Activated CD4-positive, alpha-beta T cell treated with anti-CD3 and anti-CD28 coated beads for 36 hours (primary cell): Measurements from ENCODE around the gene SLC25A42. TPM values are rescaled to one million over a fixed set of nuclear protein-coding genes. Genes with fewer than 3 reads are reported as not detected.
"Not testable (repeated sequence)": the region's sequence is repeated elsewhere in the genome, so short reads cannot be mapped to it uniquely, and the experiment has no call there.

Experiments
- ATAC-seq: fragments of 200-7000 bp; cut with Tn5 transposase; one replicate; pipeline ENCODE4 v1.10.0; 2021; ENCODE audit warnings: mild to moderate bottlenecking, moderate library complexity
- CTCF ChIA-PET: fragments of 350-600 bp; sonication (Branson Sonifier 250); formaldehyde crosslinking; loops from one replicate; lab custom pipeline; 2021; ENCODE audit warnings: antibody characterized with exemption; lab: Charles Lee
- POLR2A ChIA-PET: fragments of 350-600 bp; sonication (Branson Sonifier 250); formaldehyde crosslinking; loops from one replicate; lab custom pipeline; 2021; ENCODE audit warnings: antibody characterized with exemption, inconsistent platforms; lab: Charles Lee
- DNase-seq: peaks from one replicate; pipeline ENCODE4 v3.0.0-alpha.2; 2020
- H3K27ac Mint-ChIP-seq: one replicate; pipeline ENCODE4 v1.8.0; 2021; ENCODE audit warnings: mixed read lengths
- H3K27me3 Mint-ChIP-seq: one replicate; pipeline ENCODE4 v1.8.0; 2021; ENCODE audit warnings: mixed read lengths
- H3K36me3 Mint-ChIP-seq: one replicate; pipeline ENCODE4 v1.8.0; 2021; ENCODE audit warnings: low read depth, mixed read lengths
- H3K4me1 Mint-ChIP-seq: one replicate; pipeline ENCODE4 v1.8.0; 2021; ENCODE audit warnings: mixed read lengths
- H3K4me3 Mint-ChIP-seq: one replicate; pipeline ENCODE4 v1.8.0; 2021; ENCODE audit warnings: mild to moderate bottlenecking, moderate library complexity, mixed read lengths
- H3K9me3 Mint-ChIP-seq: one replicate; pipeline ENCODE4 v1.8.0; 2021; ENCODE audit warnings: low read depth, mixed read lengths
- intact Hi-C, 2 experiments: fragments of 100-400 bp; cut with DNase I in 1 of 2; cut with micrococcal nuclease in 1 of 2; formaldehyde crosslinking; loops; one replicate each; pipeline versions ENCODE4 v1.14.2 to v1.15.1; 2022 to 2024; cut with DNase I, micrococcal nuclease
- total RNA-seq, 2 experiments: library from RNA; stranded (reverse); gene quantifications; one replicate each; pipeline ENCODE4 v1.2.3, GENCODE V29; 2021

Gene SLC25A42
- total RNA-seq, 2 experiments from 2014 or later = 10.4 to 10.6 TPM

- H3K9me3 Mint-ChIP-seq = peaks cover 2% of the 10 kb centered on the region
- ChIA-PET CTCF (interaction anchor here (0.9 kb wide), 1 partner anchor 69 kb away, joined by 3 read pairs; no protein-coding TSS in a partner anchor), POLR2A (no interaction called here)
- peaks cover 2% of the 10 kb centered on the region for H3K36me3 Mint-ChIP-seq
- no peak overlapping the region for H3K4me3 Mint-ChIP-seq
- ATAC-seq = no peak
- intact Hi-C loops = loop anchor here (1.0 to 2.0 kb wide), 7 partner anchors 35 to 503 kb away; partner anchors contain the start of genes KLHL26 (in 1 of the 2) and SLC25A42 (in 1 of the 2)
- no peaks in the 10 kb centered on the region for H3K27me3 Mint-ChIP-seq
- H3K27ac Mint-ChIP-seq = no peak overlapping the region
- H3K4me1 Mint-ChIP-seq = peaks cover 28% of the 10 kb centered on the region
- DNase-seq = no peak
Measured at GRCh38 chr19:19139876-19140229, 76.1 kb downstream of the SLC25A42 start.

GRCh38 chr19:19140476-19140875 lies 76.7 kb downstream of the SLC25A42 start:
- H3K36me3 Mint-ChIP-seq = no peaks in the 10 kb centered on the region
- no peak overlapping the region for H3K4me3 Mint-ChIP-seq
- ChIA-PET CTCF (interaction anchor here (0.6 to 1.7 kb wide), 7 partner anchors 13 to 945 kb away, joined by 3 to 6 read pairs (median 3); no protein-coding TSS in a partner anchor), POLR2A (no interaction called here)
- DNase-seq (no peak), ATAC-seq (no peak)
- H3K27me3 Mint-ChIP-seq = no peaks in the 10 kb centered on the region
- peaks cover 23% of the 10 kb centered on the region for H3K4me1 Mint-ChIP-seq
- intact Hi-C loops = no loop called here
- H3K9me3 Mint-ChIP-seq = peaks cover 2% of the 10 kb centered on the region
- H3K27ac Mint-ChIP-seq = no peak overlapping the region

GRCh38 chr19:19142347-19142746 lies 78.6 kb downstream of the SLC25A42 start:
- CTCF ChIA-PET = interaction anchor here (2.6 kb wide), 1 partner anchor 32 kb away, joined by 8 read pairs; no protein-coding TSS in a partner anchor
- intact Hi-C loops = no loop called here
- DNase-seq (no peak), ATAC-seq (no peak)
- Mint-ChIP-seq H3K27ac (no peak overlapping the region), H3K9me3 (peaks cover 2% of the 10 kb centered on the region), H3K36me3 (peaks cover under 1% of the 10 kb centered on the region), H3K4me1 (peaks cover 18% of the 10 kb centered on the region), H3K4me3 (no peak overlapping the region), H3K27me3 (no peaks in the 10 kb centered on the region)
- POLR2A ChIA-PET = no interaction called here

GRCh38 chr19:19145281-19145680 lies 81.5 kb downstream of the SLC25A42 start:
- no peak for ATAC-seq
- no peaks in the 10 kb centered on the region for H3K9me3 Mint-ChIP-seq
- no peak overlapping the region for H3K27ac Mint-ChIP-seq
- CTCF ChIA-PET = interaction anchor here (0.5 to 3.2 kb wide), 13 partner anchors 9 to 552 kb away, joined by 3 to 12 read pairs (median 3); no protein-coding TSS in a partner anchor
- H3K36me3 Mint-ChIP-seq = peaks cover 5% of the 10 kb centered on the region
- no peak for DNase-seq
- no peaks in the 10 kb centered on the region for H3K27me3 Mint-ChIP-seq
- H3K4me3 Mint-ChIP-seq = no peak overlapping the region
- POLR2A ChIA-PET = interaction anchor here (0.7 kb wide), 1 partner anchor 48 kb away, joined by 7 read pairs; no protein-coding TSS in a partner anchor
- intact Hi-C loops = no loop called here
- H3K4me1 Mint-ChIP-seq = no peaks in the 10 kb centered on the region

GRCh38 chr19:19145684-19146608 lies 82.2 kb downstream of the SLC25A42 start:
- Mint-ChIP-seq H3K36me3 (peaks cover 5% of the 10 kb centered on the region), H3K27me3 (no peaks in the 10 kb centered on the region), H3K27ac (no peak overlapping the region), H3K9me3 (no peaks in the 10 kb centered on the region), H3K4me1 (no peaks in the 10 kb centered on the region), H3K4me3 (no peak overlapping the region)
- DNase-seq = peak; percentile 93
- intact Hi-C loops = loop anchor here (1.0 kb wide), 4 partner anchors 29 to 344 kb away; no protein-coding TSS in a partner anchor
- ChIA-PET CTCF (interaction anchor here (0.5 to 3.2 kb wide), 14 partner anchors 10 to 552 kb away, joined by 3 to 12 read pairs (median 3); no protein-coding TSS in a partner anchor), POLR2A (interaction anchor here (0.7 kb wide), 1 partner anchor 47 kb away, joined by 7 read pairs; no protein-coding TSS in a partner anchor)
- peak; percentile 88 for ATAC-seq

GRCh38 chr19:19146865-19147264 lies 83.1 kb downstream of the SLC25A42 start:
- no peaks in the 10 kb centered on the region for H3K9me3 Mint-ChIP-seq
- intact Hi-C loops = loop anchor here (1.0 kb wide), 4 partner anchors 28 to 343 kb away; no protein-coding TSS in a partner anchor
- no peak overlapping the region for H3K4me3 Mint-ChIP-seq
- ChIA-PET CTCF (interaction anchor here (1.0 to 3.2 kb wide), 5 partner anchors 28 to 343 kb away, joined by 3 to 12 read pairs (median 4); no protein-coding TSS in a partner anchor), POLR2A (no interaction called here)
- peaks cover 5% of the 10 kb centered on the region for H3K36me3 Mint-ChIP-seq
- no peaks in the 10 kb centered on the region for H3K4me1 Mint-ChIP-seq
- ATAC-seq = no peak
- no peak for DNase-seq
- no peak overlapping the region for H3K27ac Mint-ChIP-seq
- H3K27me3 Mint-ChIP-seq = no peaks in the 10 kb centered on the region

- H3K36me3 Mint-ChIP-seq = peaks cover 5% of the 10 kb centered on the region
- H3K4me3 Mint-ChIP-seq = no peak overlapping the region
- intact Hi-C loops = no loop called here
Measured at GRCh38 chr19:19147344-19147743, 83.5 kb downstream of the SLC25A42 start.

GRCh38 chr19:19148504-19148903 lies 84.7 kb downstream of the SLC25A42 start:
- intact Hi-C loops = not testable (repeated sequence)
- CTCF ChIA-PET = interaction anchor here (1.0 to 3.2 kb wide), 4 partner anchors 8 to 76 kb away, joined by 3 to 11 read pairs (median 3); no protein-coding TSS in a partner anchor

More at GRCh38 chr19:19147344-19147743, 83.5 kb downstream of the SLC25A42 start:
- ChIA-PET POLR2A (no interaction called here), CTCF (interaction anchor here (0.6 to 3.2 kb wide), 6 partner anchors 9 to 343 kb away, joined by 3 to 12 read pairs (median 4); no protein-coding TSS in a partner anchor)
- ATAC-seq (no peak), DNase-seq (no peak)
- H3K27ac Mint-ChIP-seq = no peak overlapping the region
- no peaks in the 10 kb centered on the region for H3K4me1 Mint-ChIP-seq
- H3K9me3 Mint-ChIP-seq = no peaks in the 10 kb centered on the region
- no peaks in the 10 kb centered on the region for H3K27me3 Mint-ChIP-seq

GRCh38 chr19:19149435-19149834 lies 85.6 kb downstream of the SLC25A42 start:
- Mint-ChIP-seq H3K9me3 (no peaks in the 10 kb centered on the region), H3K36me3 (peaks cover 5% of the 10 kb centered on the region), H3K4me3 (no peak overlapping the region), H3K4me1 (no peaks in the 10 kb centered on the region), H3K27ac (no peak overlapping the region), H3K27me3 (no peaks in the 10 kb centered on the region)
- CTCF ChIA-PET = interaction anchor here (0.8 to 1.2 kb wide), 2 partner anchors 14 to 44 kb away, joined by 3 read pairs; no protein-coding TSS in a partner anchor
- DNase-seq (no peak), ATAC-seq (no peak)
- POLR2A ChIA-PET = no interaction called here
- intact Hi-C loops = no loop called here

More at GRCh38 chr19:19148504-19148903, 84.7 kb downstream of the SLC25A42 start:
- H3K4me1 Mint-ChIP-seq, H3K27me3 Mint-ChIP-seq, H3K9me3 Mint-ChIP-seq, H3K27ac Mint-ChIP-seq, ATAC-seq, DNase-seq, H3K36me3 Mint-ChIP-seq, POLR2A ChIA-PET, H3K4me3 Mint-ChIP-seq: not testable (repeated sequence)

- ATAC-seq (no peak), DNase-seq (no peak)
- Mint-ChIP-seq H3K4me3 (no peak overlapping the region), H3K27me3 (no peaks in the 10 kb centered on the region), H3K4me1 (no peaks in the 10 kb centered on the region), H3K9me3 (no peaks in the 10 kb centered on the region), H3K27ac (no peak overlapping the region), H3K36me3 (peaks cover 11% of the 10 kb centered on the region)
- ChIA-PET CTCF (interaction anchor here (0.7 kb wide), 1 partner anchor 52 kb away, joined by 3 read pairs; no protein-coding TSS in a partner anchor), POLR2A (no interaction called here)
- intact Hi-C loops = no loop called here
Measured at GRCh38 chr19:19151418-19151817, 87.6 kb downstream of the SLC25A42 start.
